ENCODE data around the gene HOMEZ.

GRCh38 chr14:23228812-23229211 is 57.1 kb downstream of the HOMEZ start:
- TF ChIP-seq CTCF (IDR thresholded peaks at IDR 0.05), result no peak
- TF ChIP-seq POLR2A (IDR thresholded peaks at IDR 0.05), result no peak

All from ovary (tissue), 3 donors.